ENCODE measurements around the gene MCHR1.

MCHR1 gene

GRCh38 chr22:40674274-40674673 is 5.0 kb upstream of the MCHR1 start:
- TF ChIP-seq CTCF (IDR thresholded peaks at IDR 0.05): no peak

- TF ChIP-seq CTCF (IDR thresholded peaks at IDR 0.05): no peak
These were observed 2.6 kb upstream of the MCHR1 start for GRCh38 chr22:40676644-40677043.

- TF ChIP-seq CTCF (IDR thresholded peaks at IDR 0.05): no peak
These were observed 613 bp upstream of the MCHR1 start for GRCh38 chr22:40678493-40679248.

GRCh38 chr22:40679964-40680818 is 907 bp downstream of the MCHR1 start:
- no peak for TF ChIP-seq CTCF (IDR thresholded peaks at IDR 0.05)

GRCh38 chr22:40680819-40681183 is 1.5 kb downstream of the MCHR1 start:
- TF ChIP-seq CTCF (IDR thresholded peaks at IDR 0.05): no peak

- TF ChIP-seq CTCF (IDR thresholded peaks at IDR 0.05): no peak
These were observed 2.2 kb downstream of the MCHR1 start for GRCh38 chr22:40681451-40681850.

DNA sequence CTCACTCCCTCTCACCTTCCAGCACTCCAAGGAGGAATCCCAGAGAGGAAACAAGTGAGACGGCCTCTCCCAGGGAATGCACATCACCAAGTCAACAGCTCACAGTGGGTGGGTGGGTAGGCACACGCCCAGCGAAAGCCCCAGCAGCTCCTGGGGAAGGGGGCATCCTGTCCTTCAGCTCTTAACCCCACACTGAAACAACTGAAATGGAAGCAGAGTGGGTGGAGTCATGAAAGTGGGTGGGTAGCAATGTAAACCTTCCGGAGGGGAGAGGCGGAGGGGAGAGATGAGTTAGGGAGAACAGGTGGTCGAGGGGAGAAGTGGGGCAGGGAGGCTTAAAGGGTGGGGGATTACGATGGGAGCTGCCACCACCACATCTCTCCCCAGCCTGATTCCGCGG is 5.4 kb downstream of the MCHR1 start:
- no peak for TF ChIP-seq CTCF (IDR thresholded peaks at IDR 0.05)

Measured in LNCAP (cell line).